SH-SY5Y (cell line): ENCODE results near the gene RASGRF2.

Source experiments
- GATA2 ChIP-seq: IDR thresholded peaks from 2 replicates; pipeline ENCODE4 v1.6.1; 2011; ENCODE audit warnings: mild to moderate bottlenecking, low read depth, low read length
- GATA3 ChIP-seq: IDR thresholded peaks from 2 replicates; pipeline ENCODE4 v1.6.1; 2011; ENCODE audit warnings: low read depth, mild to moderate bottlenecking, low read length, moderate library complexity

DNA sequence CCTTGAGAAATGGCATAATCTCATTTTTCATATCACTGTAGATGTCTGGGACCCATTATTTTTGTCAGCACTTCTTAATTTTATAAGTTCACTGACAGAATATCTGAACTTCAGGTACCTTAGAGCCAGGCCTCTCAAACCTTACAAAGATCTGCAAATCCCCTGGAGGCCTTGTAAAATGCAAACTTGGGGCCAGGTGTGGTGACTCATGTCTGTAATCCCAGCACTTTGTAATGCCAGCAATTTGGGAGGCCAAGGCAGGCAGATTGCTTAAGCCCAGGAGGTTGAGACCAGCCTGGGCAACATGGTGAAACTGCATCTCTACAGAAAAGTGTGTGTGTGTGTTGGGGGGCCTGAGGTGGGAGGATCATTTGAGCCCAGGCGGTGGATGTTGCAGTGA is 30.8 kb downstream of the RASGRF2 start:
- TF ChIP-seq GATA2, result no peak
- no peak for TF ChIP-seq GATA3
